ENCODE data around the gene SCP2.
A peak's percentile ranks its signal among the peaks of the same experiment; 100 is the strongest.

Gene SCP2

GRCh38 chr1:53088616-53089300, 161.7 kb downstream of the SCP2 start:
- no peak for TF ChIP-seq POLR2A (IDR thresholded peaks at IDR 0.05; ENCODE audit: low read depth, low read length)
- DNase-seq (ENCODE audit: insufficient read length, low spot score) = no peak
- no peak for FAIRE-seq

GRCh38 chr1:53089478-53090226, 162.6 kb downstream of the SCP2 start:
- DNase-seq (ENCODE audit: insufficient read length, low spot score) = peak; percentile 37
- TF ChIP-seq POLR2A (IDR thresholded peaks at IDR 0.05; ENCODE audit: low read depth, low read length) = no peak
- no peak for FAIRE-seq

- no peak for FAIRE-seq
- DNase-seq (ENCODE audit: insufficient read length, low spot score) = no peak
- no peak for TF ChIP-seq POLR2A (IDR thresholded peaks at IDR 0.05; ENCODE audit: low read depth, low read length)
These were observed 163.4 kb downstream of the SCP2 start for GRCh38 chr1:53090227-53091147.

DNA sequence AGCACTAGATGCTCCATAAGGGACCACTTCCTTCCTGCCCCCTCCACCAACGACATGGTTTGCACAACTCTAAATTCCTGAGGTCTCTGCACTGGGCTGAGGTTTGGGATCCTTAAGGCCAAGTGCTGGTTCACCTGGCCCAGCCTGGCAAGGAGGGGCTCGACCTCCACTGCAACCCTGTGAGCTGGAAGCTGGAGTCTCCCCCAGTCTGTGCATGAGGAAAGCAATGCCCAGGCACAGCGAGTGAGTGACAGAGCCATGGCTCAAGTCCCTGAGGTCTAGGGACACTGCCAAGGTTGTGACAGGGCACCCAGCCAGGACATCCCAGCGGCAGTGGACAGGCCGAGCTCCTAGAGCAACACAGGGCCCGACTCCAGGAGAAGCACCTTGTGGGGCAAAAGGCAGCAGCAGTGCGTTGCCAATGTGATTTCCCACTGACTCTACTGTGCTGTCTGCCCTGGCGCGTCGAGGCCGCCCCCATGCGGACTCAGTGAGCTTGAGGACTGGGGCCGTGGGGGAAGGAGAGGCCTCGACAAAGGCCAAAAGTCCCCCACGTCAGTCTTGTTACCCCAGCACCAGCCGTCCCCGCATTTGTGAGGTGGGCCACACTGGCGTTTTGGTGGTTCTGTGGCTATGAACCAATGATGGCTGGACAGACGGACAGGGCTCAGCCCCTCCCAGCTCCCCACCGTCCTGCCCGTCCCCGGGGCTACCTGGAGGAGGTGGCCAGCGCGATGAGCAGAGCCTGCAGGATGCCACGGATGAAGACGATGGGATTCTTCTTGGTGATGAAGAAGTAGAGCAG, 165.0 kb downstream of the SCP2 start:
- FAIRE-seq (no peak), DNase-seq (ENCODE audit: insufficient read length, low spot score) (no peak)
- no peak for TF ChIP-seq POLR2A (IDR thresholded peaks at IDR 0.05; ENCODE audit: low read depth, low read length)

DNA sequence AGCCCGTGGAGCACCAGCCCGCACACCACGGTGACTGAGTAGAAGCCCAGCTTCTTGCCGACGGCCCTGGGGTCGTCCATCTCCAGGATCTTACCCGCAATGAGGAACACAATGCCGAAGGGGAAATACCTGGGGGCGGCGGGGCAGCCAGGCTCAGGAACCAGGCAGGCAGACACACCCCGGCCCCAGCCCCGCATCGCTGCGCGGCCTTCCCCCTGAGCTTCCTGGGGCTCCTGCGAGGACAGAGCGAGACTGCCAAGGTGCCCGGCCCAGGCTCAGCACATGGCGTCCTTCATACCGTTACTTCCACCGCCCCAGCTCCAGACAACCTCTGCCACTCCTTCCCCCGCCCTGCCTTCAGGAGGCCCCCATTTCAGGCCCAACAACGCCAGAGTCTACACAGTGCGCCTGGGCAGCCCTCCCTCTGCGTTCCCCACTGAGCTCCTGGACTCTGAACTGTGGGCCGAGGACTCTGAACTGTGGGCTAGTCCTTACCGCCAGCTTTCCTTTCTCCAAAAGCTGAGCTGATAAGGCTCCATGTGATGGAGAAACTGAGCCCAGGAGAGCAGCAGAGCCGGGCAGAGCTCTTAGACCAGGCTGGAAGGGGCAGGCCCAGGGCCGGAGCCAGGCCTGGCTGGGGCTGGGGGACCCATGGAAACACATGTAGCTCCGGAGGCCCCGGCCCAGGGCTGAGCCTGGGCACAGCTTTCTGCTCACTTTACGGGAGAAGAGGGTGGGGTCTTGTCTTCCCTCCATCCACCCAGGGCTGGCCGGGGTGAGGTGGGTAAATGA, 165.8 kb downstream of the SCP2 start:
- DNase-seq (ENCODE audit: insufficient read length, low spot score) = no peak
- no peak for FAIRE-seq
- TF ChIP-seq POLR2A (IDR thresholded peaks at IDR 0.05; ENCODE audit: low read depth, low read length) = no peak

DNA sequence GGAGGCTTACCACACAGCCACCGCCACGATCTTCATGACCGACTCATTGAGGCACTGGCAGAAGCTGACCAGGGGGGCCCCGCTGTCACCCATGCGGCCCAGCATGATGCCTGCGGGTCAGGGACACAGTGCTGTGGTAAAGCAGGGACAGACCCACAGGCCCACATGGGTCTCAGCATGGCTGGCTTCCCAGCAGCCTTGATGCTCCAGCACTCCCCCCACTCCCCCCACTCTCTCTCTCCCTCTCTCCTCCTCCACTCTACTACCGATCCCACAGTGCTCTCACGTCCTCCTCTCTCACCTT, 166.3 kb downstream of the SCP2 start:
- FAIRE-seq (no peak), DNase-seq (ENCODE audit: insufficient read length, low spot score) (no peak)
- TF ChIP-seq POLR2A (IDR thresholded peaks at IDR 0.05; ENCODE audit: low read depth, low read length) = no peak

DNA sequence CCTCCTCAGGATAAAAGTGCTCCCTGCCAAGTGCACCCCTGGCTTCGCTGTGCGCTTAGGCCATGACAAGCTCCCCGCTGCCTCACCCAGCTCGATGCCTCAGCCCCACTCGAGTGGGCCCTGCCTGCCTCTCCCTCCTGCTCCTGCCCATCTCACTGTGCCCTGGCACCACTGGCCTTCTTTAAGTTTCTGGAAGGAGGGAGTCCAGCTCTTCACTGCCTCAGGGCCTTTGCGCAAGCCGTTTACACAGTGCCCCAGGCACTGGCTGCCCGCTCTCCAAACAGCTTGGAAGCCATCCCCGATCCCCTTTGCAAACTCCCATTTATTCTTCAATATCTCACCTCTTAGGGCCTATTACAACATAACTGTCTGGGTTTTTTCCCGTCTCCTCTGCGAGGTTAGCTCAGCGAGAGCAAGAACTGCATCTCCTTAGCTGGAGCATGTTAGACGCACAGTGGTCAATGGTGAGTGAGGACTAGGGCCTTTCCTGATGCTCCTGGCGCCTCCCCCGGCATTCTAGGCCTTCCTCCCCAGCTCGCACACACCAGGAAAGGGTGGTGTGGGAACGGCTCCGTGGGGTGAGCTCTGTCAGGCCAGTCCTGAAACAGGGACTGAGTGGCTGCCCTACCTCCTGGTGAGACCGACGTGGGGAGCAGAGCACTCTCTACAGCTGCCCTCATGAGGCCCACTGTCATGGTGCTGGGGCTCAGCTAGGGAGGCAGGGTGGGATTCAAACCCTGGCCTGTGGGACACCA, 166.9 kb downstream of the SCP2 start:
- DNase-seq (ENCODE audit: insufficient read length, low spot score) = no peak
- TF ChIP-seq POLR2A (IDR thresholded peaks at IDR 0.05; ENCODE audit: low read depth, low read length) = no peak
- no peak for FAIRE-seq

DNA sequence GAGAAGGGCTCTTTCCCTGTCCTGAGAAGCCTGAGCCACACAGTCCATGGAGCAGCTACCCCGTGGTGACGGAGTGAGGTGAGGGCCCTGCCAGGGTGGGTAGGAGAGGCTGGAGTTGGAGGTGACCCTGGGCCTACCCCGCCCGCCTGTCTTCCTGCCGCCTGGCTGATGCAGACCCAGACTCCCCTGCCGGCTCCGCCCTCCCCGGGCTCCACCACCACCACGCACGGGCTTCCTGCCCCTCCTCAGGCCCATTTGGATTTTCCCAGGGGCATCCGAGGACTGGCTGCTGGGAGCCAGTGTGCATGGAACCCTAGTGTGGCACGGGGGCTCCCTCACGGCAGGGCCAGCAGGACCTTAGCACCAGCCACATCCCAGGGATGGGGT, 167.4 kb downstream of the SCP2 start:
- no peak for TF ChIP-seq POLR2A (IDR thresholded peaks at IDR 0.05; ENCODE audit: low read depth, low read length)
- no peak for DNase-seq (ENCODE audit: insufficient read length, low spot score)
- FAIRE-seq = no peak
